DND-41 (cell line): ENCODE measurements around the gene ZNF608.

Source experiments
- CTCF ChIP-seq: IDR thresholded peaks from 2 replicates; pipeline ENCODE4 v1.5.1; 2012; ENCODE audit warnings: borderline replicate concordance, low read length, moderate library complexity, mild to moderate bottlenecking; ENCODE audit not compliant: poor library complexity, severe bottlenecking; ENCODE audit errors: extremely low read depth
- EZH2 ChIP-seq: IDR thresholded peaks from 3 replicates; pipeline ENCODE4 v1.6.1; 2012; ENCODE audit warnings: borderline replicate concordance, low read depth, mild to moderate bottlenecking, moderate library complexity, low read length, inconsistent platforms; ENCODE audit not compliant: severe bottlenecking

- TF ChIP-seq CTCF (no peak), EZH2 (no peak)
Measured at GRCh38 chr5:124706051-124706450, 40.4 kb downstream of the ZNF608 start.
